Nephron (organoid): ENCODE measurements around the gene PDX1.

Experiments used
- H3K27ac Mint-ChIP-seq, 3 experiments: 2 replicates each; pipeline ENCODE4 v1.8.0; 2020; ENCODE audit warnings: mixed read lengths in 3 of 3, mild to moderate bottlenecking in 2 of 3, moderate library complexity in 1 of 3
- H3K27me3 Mint-ChIP-seq: 2 replicates; pipeline ENCODE4 v1.8.0; 2021; ENCODE audit warnings: low read depth, mild to moderate bottlenecking, moderate library complexity, mixed read lengths
- H3K36me3 Mint-ChIP-seq: 2 replicates; pipeline ENCODE4 v1.8.0; 2020; ENCODE audit warnings: low read depth, mixed read lengths
- H3K4me1 Mint-ChIP-seq: 2 replicates; pipeline ENCODE4 v1.8.0; 2020; ENCODE audit warnings: mixed read lengths
- H3K4me3 Mint-ChIP-seq, 3 experiments: 2 replicates each; pipeline ENCODE4 v1.8.0; 2020; ENCODE audit warnings: mild to moderate bottlenecking in 3 of 3, mixed read lengths in 3 of 3, moderate library complexity in 2 of 3
- H3K9me3 Mint-ChIP-seq: 2 replicates; pipeline ENCODE4 v1.8.0; 2020; ENCODE audit warnings: mixed read lengths
- TF ChIP-seq, protein P1 (sequence below), 3 experiments: fragments of 200-600 bp; sonication (generic); IDR thresholded peaks; one replicate each; pipeline ENCODE4 v1.5.0; 2021; ENCODE audit warnings: antibody characterized with exemption in 3 of 3; ENCODE audit not compliant: unreplicated experiment in 3 of 3

The PDX1 gene

GRCh38 chr13:27971236-27971645 lies 51.4 kb downstream of the PDX1 start:
- TF ChIP-seq, protein P1, sequence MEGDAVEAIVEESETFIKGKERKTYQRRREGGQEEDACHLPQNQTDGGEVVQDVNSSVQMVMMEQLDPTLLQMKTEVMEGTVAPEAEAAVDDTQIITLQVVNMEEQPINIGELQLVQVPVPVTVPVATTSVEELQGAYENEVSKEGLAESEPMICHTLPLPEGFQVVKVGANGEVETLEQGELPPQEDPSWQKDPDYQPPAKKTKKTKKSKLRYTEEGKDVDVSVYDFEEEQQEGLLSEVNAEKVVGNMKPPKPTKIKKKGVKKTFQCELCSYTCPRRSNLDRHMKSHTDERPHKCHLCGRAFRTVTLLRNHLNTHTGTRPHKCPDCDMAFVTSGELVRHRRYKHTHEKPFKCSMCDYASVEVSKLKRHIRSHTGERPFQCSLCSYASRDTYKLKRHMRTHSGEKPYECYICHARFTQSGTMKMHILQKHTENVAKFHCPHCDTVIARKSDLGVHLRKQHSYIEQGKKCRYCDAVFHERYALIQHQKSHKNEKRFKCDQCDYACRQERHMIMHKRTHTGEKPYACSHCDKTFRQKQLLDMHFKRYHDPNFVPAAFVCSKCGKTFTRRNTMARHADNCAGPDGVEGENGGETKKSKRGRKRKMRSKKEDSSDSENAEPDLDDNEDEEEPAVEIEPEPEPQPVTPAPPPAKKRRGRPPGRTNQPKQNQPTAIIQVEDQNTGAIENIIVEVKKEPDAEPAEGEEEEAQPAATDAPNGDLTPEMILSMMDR (IDR thresholded peaks at IDR 0.05; ENCODE audit: unreplicated experiment in 3 of 3), result no peak
- peaks cover 100% of the 10 kb centered on the region for H3K27me3 Mint-ChIP-seq
- no peaks in the 10 kb centered on the region for H3K36me3 Mint-ChIP-seq
- no peak overlapping the region for H3K4me3 Mint-ChIP-seq
- H3K4me1 Mint-ChIP-seq, result peaks cover 20% of the 10 kb centered on the region
- H3K9me3 Mint-ChIP-seq, result peaks cover 5% of the 10 kb centered on the region
- H3K27ac Mint-ChIP-seq, result no peak overlapping the region

DNA sequence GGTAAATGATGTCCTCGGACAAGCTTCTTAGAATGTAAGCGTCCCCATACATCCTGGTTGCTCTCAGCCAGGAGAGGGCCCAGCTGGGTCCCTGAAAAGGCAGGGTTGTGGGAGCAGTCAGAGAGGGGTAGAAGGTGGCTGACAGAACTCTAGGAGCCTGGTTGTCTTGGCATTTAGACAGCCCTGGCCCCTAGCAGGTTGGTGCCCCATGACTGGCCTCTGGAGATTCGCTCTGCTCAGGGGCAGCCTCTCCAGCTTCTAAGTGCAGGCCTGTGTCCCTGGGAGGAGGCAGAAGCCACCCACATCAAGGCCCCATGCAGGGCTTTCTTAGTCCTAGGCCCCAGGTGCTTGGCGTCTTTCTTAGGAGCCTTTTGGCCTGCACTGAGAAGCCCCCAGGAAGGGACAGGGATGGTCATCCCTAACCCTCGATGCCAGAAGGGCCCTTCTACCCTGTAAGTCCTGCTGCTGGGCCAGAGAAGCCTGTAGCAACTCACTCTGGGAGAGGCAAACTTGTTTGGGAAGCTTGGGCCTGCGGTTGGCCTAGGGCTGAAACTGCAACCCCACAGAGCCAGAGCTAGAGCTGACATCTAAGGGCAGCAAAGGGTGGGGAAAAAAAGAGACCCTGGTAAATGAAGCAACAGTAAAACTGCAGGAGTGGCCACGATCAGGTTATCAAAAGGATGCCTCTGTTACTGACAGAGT lies 52.1 kb downstream of the PDX1 start:
- H3K27me3 Mint-ChIP-seq, result peaks cover 100% of the 10 kb centered on the region

GRCh38 chr13:27972478-27972820 lies 52.6 kb downstream of the PDX1 start:
- Mint-ChIP-seq H3K4me1 (peaks cover 17% of the 10 kb centered on the region), H3K27me3 (peaks cover 100% of the 10 kb centered on the region), H3K36me3 (no peaks in the 10 kb centered on the region), H3K9me3 (peaks cover 5% of the 10 kb centered on the region), H3K27ac (no peak overlapping the region), H3K4me3 (no peak overlapping the region)
- TF ChIP-seq, protein P1 (IDR thresholded peaks at IDR 0.05; ENCODE audit: unreplicated experiment in 3 of 3), result no peak

More for the DNA sequence above, 52.1 kb downstream of the PDX1 start:
- no peak overlapping the region for H3K4me3 Mint-ChIP-seq
- TF ChIP-seq, protein P1 (IDR thresholded peaks at IDR 0.05; ENCODE audit: unreplicated experiment in 3 of 3), result no peak
- H3K9me3 Mint-ChIP-seq, result peaks cover 5% of the 10 kb centered on the region
- H3K27ac Mint-ChIP-seq, result no peak overlapping the region
- H3K4me1 Mint-ChIP-seq, result peaks cover 20% of the 10 kb centered on the region
- H3K36me3 Mint-ChIP-seq, result no peaks in the 10 kb centered on the region

GRCh38 chr13:27973291-27973690 lies 53.5 kb downstream of the PDX1 start:
- Mint-ChIP-seq H3K27me3 (peaks cover 97% of the 10 kb centered on the region), H3K27ac (no peak overlapping the region), H3K4me1 (peaks cover 14% of the 10 kb centered on the region), H3K36me3 (no peaks in the 10 kb centered on the region), H3K9me3 (peaks cover 5% of the 10 kb centered on the region), H3K4me3 (no peak overlapping the region)
- TF ChIP-seq, protein P1 (IDR thresholded peaks at IDR 0.05; ENCODE audit: unreplicated experiment in 3 of 3), result no peak

- Mint-ChIP-seq H3K27me3 (peaks cover 97% of the 10 kb centered on the region), H3K27ac (no peak overlapping the region), H3K4me3 (no peak overlapping the region), H3K36me3 (no peaks in the 10 kb centered on the region), H3K4me1 (peaks cover 13% of the 10 kb centered on the region), H3K9me3 (peaks cover 5% of the 10 kb centered on the region)
- TF ChIP-seq, protein P1 (IDR thresholded peaks at IDR 0.05; ENCODE audit: unreplicated experiment in 3 of 3), result no peak
These were observed 54.3 kb downstream of the PDX1 start for GRCh38 chr13:27973961-27974662.
